ENCODE data around the gene BICD1.

BICD1 gene

GRCh38 chr12:32285489-32285888 lies 178.8 kb downstream of the BICD1 start:
- DNase-seq = no peak

- DNase-seq = no peak
These were observed 183.8 kb downstream of the BICD1 start for GRCh38 chr12:32290411-32290810.

DNA sequence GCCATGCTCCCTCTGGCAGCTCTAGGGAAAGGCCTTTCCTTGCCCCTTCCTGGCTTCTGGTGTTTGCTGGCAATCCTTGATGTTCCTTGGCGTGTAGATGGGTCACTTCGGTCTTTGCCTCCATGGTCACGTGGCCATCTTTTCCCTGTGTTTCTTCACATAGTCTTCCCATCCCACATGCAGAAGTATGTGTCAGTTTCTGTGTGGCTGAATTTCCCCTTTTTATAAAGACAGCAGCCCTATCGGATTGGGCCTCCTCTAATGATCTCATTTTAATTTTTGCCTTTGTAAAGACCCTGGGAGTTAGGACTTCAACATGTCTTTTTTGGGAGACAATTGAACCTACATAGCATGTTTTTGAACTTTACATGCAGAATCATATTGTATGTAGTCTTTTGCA lies 185.5 kb downstream of the BICD1 start:
- no peak for DNase-seq

- DNase-seq = no peak
These were observed 187.3 kb downstream of the BICD1 start for GRCh38 chr12:32293808-32294419.

DNA sequence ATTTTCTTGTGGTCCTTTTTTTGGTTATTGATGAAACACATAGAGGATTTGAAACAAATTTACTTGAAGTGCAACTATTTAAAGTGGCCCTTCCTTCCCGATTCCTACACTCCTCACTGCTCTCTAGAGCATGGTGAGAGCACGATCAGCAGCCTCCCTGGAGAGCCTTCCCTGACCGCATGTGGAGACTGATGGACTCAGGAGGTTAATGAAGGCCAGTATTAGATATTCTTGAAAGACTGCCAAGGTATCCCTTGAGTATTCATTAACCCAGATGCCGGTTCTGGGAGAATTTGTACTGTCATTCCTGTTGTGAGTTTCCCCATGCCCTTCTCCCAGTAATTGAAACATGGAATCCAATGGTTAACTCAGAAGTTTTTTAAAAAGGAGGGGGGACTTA lies 189.9 kb downstream of the BICD1 start:
- no peak for DNase-seq

- no peak for DNase-seq
These were observed 192.3 kb downstream of the BICD1 start for GRCh38 chr12:32298917-32299316.

DNA sequence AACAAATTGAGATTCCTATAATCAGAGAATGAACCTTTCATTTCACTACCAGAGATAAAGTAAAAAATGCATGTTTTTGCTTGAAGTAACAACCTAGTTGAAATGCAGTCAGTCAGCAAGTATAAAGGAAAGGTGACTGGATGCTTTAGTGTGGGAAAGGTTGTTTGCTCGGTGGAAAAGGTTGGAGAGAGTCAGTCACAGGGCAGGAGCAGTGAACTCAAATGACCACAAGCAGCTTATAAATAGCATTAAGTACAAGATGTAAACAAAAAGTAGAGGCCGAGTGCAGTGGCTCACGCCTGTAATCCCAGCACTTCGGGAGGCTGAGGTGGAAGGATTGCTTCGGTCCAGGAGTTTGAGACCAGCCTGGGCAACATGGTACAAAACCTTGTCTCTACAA lies 194.6 kb downstream of the BICD1 start:
- DNase-seq = no peak

- DNase-seq = no peak
These were observed 195.8 kb downstream of the BICD1 start for GRCh38 chr12:32302218-32303173.

- DNase-seq = no peak
These were observed 196.5 kb downstream of the BICD1 start for GRCh38 chr12:32303174-32303549.

DNA sequence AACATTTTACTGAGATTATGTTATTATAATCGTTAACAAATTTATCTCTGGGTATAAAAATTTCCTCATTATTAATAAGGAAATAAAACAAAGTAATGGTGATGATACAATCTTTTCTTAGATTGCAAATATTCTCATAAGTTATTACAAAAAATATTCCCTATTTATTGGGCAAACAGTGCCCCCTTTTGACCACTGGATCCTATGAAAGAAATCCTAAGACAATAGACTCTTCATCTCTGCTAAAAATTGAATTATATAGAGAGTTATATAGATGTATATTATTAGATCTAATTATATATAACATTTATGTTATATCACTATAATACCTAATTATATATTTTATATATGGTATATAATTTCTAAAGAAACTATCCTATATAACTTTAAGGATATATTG lies 198.5 kb downstream of the BICD1 start:
- peak; percentile 14 for DNase-seq

DNA sequence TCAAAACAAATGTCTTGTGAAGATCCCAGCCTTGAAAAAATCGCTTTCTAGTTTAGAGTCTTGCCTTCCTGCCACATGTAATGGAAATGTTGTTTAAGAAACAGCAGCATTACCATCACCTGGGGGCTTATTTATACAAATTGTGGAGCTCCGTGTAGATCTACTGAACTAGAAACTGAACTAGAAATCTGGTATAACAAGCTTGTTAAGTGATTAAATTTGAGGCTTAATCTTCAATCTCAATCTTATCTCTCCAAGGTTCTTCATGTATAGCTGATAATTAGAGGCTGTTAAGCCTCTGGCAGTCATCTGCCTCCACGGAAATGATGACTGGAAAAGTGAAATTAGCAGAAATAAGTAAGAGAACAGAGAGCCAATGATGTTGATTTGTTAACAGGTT lies 200.7 kb downstream of the BICD1 start:
- no peak for DNase-seq

DNA sequence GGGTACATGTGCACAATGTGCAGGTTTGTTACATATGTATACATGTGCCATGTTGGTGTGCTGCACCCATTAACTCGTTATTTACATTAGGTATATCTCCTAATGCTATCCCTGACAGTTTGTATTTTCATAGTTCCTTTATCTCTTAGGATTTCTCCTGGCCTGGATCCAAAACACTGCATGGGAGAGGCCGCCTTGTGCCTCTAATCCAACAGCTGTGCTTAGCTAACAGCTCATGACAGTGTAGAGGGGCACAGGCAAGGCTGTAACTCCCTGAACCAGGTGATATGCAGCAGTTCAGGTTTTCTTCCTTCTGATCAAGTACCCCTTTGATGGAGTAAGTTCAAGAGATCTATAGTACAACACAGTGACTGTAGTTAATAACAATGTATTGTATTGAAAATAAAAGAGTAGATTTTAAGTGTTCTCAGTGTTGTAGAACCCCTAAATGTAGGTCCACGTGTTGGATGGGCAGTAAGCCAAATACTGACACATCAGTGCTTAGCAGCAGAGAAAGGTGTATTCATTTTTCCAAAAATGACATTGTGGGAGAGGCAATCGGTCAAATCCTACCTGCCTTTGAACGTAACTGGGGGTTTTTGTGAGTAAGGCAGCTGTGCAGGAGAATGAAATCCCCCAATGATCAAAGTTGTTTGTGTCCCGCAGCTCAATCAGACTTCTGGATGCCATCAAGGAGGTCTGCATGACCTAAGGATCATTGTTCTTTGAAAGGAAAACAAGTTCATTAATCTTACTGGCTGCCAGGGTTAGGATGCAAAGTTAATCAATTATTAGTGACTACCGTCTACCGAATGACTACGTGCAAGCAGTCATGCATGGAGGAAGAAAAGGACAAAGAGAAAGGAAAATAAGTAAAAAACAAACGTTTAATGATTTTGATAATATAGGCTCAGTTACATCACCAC lies 203.4 kb downstream of the BICD1 start:
- DNase-seq = no peak

GRCh38 chr12:32312049-32312670 lies 205.5 kb downstream of the BICD1 start:
- no peak for DNase-seq

GRCh38 chr12:32322354-32322753 lies 215.7 kb downstream of the BICD1 start:
- DNase-seq = no peak

- no peak for DNase-seq
These were observed 224.5 kb downstream of the BICD1 start for GRCh38 chr12:32331133-32331532.

- no peak for DNase-seq
These were observed 225.8 kb downstream of the BICD1 start for GRCh38 chr12:32332446-32332845.

GRCh38 chr12:32334371-32334777 lies 227.7 kb downstream of the BICD1 start:
- no peak for DNase-seq

- no peak for DNase-seq
These were observed 229.6 kb downstream of the BICD1 start for GRCh38 chr12:32336261-32336660.

DNA sequence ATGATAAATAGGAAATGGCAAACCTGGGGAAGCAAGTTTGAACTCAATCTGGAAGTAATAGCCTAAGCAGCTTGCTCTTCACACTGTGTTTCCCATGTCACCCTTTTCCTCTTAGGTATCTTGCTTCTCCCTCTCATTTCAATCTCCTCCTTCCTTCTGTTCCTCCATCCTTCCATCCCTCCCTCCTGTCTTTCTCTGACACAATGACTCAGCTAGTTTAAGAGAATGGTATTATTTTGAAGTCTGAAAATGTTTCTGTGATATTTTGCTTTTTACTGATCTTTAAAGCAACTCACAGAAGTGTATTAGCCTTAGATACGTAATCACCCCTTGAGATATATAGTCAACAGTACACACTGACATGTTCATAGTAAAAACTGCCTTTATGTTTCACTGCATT lies 236.8 kb downstream of the BICD1 start:
- DNase-seq = no peak

GRCh38 chr12:32344047-32344446 lies 237.4 kb downstream of the BICD1 start:
- no peak for DNase-seq

GRCh38 chr12:32353540-32353939 lies 246.9 kb downstream of the BICD1 start:
- no peak for DNase-seq

DNA sequence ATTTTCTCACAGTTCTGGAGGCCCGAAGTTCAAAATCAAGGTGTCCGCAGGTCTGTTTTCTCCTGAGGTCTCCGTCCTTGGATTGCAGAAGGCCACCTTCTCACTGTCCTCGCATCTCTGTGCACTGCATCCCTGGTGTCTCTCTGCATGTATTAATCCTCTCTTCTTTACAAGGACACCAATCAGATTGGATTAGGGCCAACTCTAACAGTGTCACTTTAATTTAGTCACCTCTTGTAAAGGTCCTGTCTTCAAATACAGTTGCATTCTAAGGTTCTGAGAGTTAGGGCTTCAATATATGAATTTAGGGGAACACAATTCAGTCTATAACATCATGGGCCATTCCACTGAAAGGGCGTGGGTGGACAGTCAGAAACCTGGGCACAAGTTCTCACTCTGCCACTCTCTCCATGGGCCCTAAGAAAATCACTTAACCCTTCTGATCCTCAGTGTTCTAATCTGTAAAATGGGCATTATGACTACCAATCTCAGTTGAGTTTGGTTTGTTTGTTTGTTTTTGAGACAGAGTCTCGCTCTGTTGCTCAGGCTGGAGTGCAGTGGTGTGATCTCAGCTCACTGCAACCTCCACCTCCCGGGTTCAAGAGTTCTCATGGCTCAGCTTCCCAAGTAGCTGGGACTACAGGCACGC lies 251.1 kb downstream of the BICD1 start:
- DNase-seq = no peak
